SK-N-SH treated with all-trans-retinoic acid at 6 μM for 48 hours (cell line): ENCODE measurements around the gene CDH7.

Experiments
- ATAC-seq: fragments of 200-7000 bp; cut with Tn5 transposase; 3 replicates; pipeline ENCODE4 v1.9.1; 2020; ENCODE audit warnings: mild to moderate bottlenecking, moderate library complexity
- BACH2 ChIP-seq: fragments of 250-450 bp; sonication (Bioruptor Pico); IDR thresholded peaks from 2 replicates; pipeline ENCODE4 v1.9.0; 2021; ENCODE audit warnings: mild to moderate bottlenecking, borderline replicate concordance
- CREB5 ChIP-seq: fragments of 250-450 bp; sonication (Bioruptor Pico); IDR thresholded peaks from 2 replicates; pipeline ENCODE4 v1.5.1; 2020; ENCODE audit warnings: low read depth, mild to moderate bottlenecking, moderate library complexity
- CSDC2 ChIP-seq: fragments of 250-450 bp; sonication (Bioruptor Pico); IDR thresholded peaks from 2 replicates; pipeline ENCODE4 v1.5.0; 2020; ENCODE audit warnings: mild to moderate bottlenecking, moderate library complexity
- ESRRG ChIP-seq: fragments of 250-450 bp; sonication (Bioruptor Pico); IDR thresholded peaks from 2 replicates; pipeline ENCODE4 v1.6.1; 2021; ENCODE audit warnings: mild to moderate bottlenecking
- ISL1 ChIP-seq: fragments of 250-450 bp; sonication (Bioruptor Pico); IDR thresholded peaks from 2 replicates; pipeline ENCODE4 v2.1.2; 2022; ENCODE audit warnings: mild to moderate bottlenecking, moderate library complexity
- OSR1 ChIP-seq: fragments of 250-450 bp; sonication (Bioruptor Pico); IDR thresholded peaks from 2 replicates; pipeline ENCODE4 v1.8.0; 2022; ENCODE audit warnings: moderate library complexity, mild to moderate bottlenecking, inconsistent platforms
- PATZ1 ChIP-seq: fragments of 250-450 bp; sonication (Bioruptor Pico); IDR thresholded peaks from 2 replicates; pipeline ENCODE4 v1.8.0; 2020; ENCODE audit warnings: mild to moderate bottlenecking, moderate library complexity, borderline replicate concordance
- RARB ChIP-seq: fragments of 250-450 bp; sonication (Bioruptor Pico); IDR thresholded peaks from 2 replicates; pipeline ENCODE4 v1.8.0; 2021; ENCODE audit warnings: mild to moderate bottlenecking, moderate library complexity
- SNAI2 ChIP-seq: fragments of 250-450 bp; sonication (Bioruptor Pico); IDR thresholded peaks from 2 replicates; pipeline ENCODE4 v1.5.0; 2020; ENCODE audit warnings: mild to moderate bottlenecking, moderate library complexity
- TCF4 ChIP-seq: fragments of 250-450 bp; sonication (Bioruptor Pico); IDR thresholded peaks from 2 replicates; pipeline ENCODE4 v1.8.0; 2021; ENCODE audit warnings: mild to moderate bottlenecking, moderate library complexity, borderline replicate concordance
- TOX ChIP-seq: fragments of 250-450 bp; sonication (Bioruptor Pico); IDR thresholded peaks from 2 replicates; pipeline ENCODE4 v1.8.0; 2021; ENCODE audit warnings: mild to moderate bottlenecking, moderate library complexity, borderline replicate concordance
- ZC3H10 ChIP-seq: fragments of 250-450 bp; sonication (Bioruptor Pico); IDR thresholded peaks from 2 replicates; pipeline ENCODE4 v1.5.1; 2021; ENCODE audit warnings: mild to moderate bottlenecking, moderate library complexity
- ZFP3 ChIP-seq: fragments of 250-450 bp; sonication (Bioruptor Pico); IDR thresholded peaks from 2 replicates; pipeline ENCODE4 v1.5.0; 2020; ENCODE audit warnings: mild to moderate bottlenecking, moderate library complexity
- ZFP30 ChIP-seq: fragments of 450-650 bp; formaldehyde crosslinking; IDR thresholded peaks from 2 replicates; pipeline ENCODE4 v1.5.0; 2022; ENCODE audit warnings: mild to moderate bottlenecking, moderate library complexity
- ZNF565 ChIP-seq: fragments of 450-650 bp; formaldehyde crosslinking; conservative IDR thresholded peaks from 2 replicates; pipeline ENCODE4 v1.5.0; 2020; ENCODE audit warnings: low read depth, mild to moderate bottlenecking, moderate library complexity
- ZNF70 ChIP-seq: fragments of 450-650 bp; formaldehyde crosslinking; IDR thresholded peaks from 2 replicates; pipeline ENCODE4 v1.5.0; 2020; ENCODE audit warnings: mild to moderate bottlenecking, moderate library complexity
- ZNF8 ChIP-seq: fragments of 450-650 bp; formaldehyde crosslinking; IDR thresholded peaks from 2 replicates; pipeline ENCODE4 v1.5.0; 2020; ENCODE audit warnings: mild to moderate bottlenecking, moderate library complexity
- TF ChIP-seq, protein P1 (sequence below): fragments of 250-450 bp; sonication (Bioruptor Pico); IDR thresholded peaks from 2 replicates; pipeline ENCODE4 v1.5.0; 2020; ENCODE audit warnings: mild to moderate bottlenecking, moderate library complexity
- TF ChIP-seq, protein P2 (sequence below): fragments of 250-450 bp; sonication (Bioruptor Pico); IDR thresholded peaks from 2 replicates; pipeline ENCODE4 v1.5.1; 2021; ENCODE audit warnings: mild to moderate bottlenecking, moderate library complexity
- TF ChIP-seq, protein P3 (sequence below): fragments of 250-450 bp; sonication (Bioruptor Pico); IDR thresholded peaks from 2 replicates; pipeline ENCODE4 v1.8.0; 2021; ENCODE audit warnings: low read depth, mild to moderate bottlenecking, moderate library complexity, borderline replicate concordance

The CDH7 gene

GRCh38 chr18:65711493-65711892 is 39.3 kb upstream of the CDH7 start:
- TF ChIP-seq SNAI2 (no peak), RARB (CRISPR knock-in tag) (no peak), ZC3H10 (CRISPR knock-in tag) (no peak), CSDC2 (no peak), PATZ1 (CRISPR knock-in tag) (no peak), ISL1 (CRISPR knock-in tag) (no peak), BACH2 (no peak), OSR1 (no peak), ZFP30 (CRISPR knock-in tag) (no peak)
- TF ChIP-seq, protein P1, sequence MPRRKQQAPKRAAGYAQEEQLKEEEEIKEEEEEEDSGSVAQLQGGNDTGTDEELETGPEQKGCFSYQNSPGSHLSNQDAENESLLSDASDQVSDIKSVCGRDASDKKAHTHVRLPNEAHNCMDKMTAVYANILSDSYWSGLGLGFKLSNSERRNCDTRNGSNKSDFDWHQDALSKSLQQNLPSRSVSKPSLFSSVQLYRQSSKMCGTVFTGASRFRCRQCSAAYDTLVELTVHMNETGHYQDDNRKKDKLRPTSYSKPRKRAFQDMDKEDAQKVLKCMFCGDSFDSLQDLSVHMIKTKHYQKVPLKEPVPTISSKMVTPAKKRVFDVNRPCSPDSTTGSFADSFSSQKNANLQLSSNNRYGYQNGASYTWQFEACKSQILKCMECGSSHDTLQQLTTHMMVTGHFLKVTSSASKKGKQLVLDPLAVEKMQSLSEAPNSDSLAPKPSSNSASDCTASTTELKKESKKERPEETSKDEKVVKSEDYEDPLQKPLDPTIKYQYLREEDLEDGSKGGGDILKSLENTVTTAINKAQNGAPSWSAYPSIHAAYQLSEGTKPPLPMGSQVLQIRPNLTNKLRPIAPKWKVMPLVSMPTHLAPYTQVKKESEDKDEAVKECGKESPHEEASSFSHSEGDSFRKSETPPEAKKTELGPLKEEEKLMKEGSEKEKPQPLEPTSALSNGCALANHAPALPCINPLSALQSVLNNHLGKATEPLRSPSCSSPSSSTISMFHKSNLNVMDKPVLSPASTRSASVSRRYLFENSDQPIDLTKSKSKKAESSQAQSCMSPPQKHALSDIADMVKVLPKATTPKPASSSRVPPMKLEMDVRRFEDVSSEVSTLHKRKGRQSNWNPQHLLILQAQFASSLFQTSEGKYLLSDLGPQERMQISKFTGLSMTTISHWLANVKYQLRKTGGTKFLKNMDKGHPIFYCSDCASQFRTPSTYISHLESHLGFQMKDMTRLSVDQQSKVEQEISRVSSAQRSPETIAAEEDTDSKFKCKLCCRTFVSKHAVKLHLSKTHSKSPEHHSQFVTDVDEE (CRISPR knock-in tag), result no peak
- no peak for ATAC-seq

- no peak for ATAC-seq
- TF ChIP-seq TOX (CRISPR knock-in tag) (no peak), TCF4 (CRISPR knock-in tag) (no peak), ESRRG (CRISPR knock-in tag) (no peak), ZFP3 (CRISPR knock-in tag) (no peak), ZNF70 (CRISPR knock-in tag) (no peak), BACH2 (no peak), ZC3H10 (CRISPR knock-in tag) (no peak), SNAI2 (no peak), ZNF565 (CRISPR knock-in tag) (no peak), ZNF8 (CRISPR knock-in tag) (no peak), CREB5 (CRISPR knock-in tag) (no peak), CSDC2 (no peak), ISL1 (CRISPR knock-in tag) (no peak)
- TF ChIP-seq, protein P2, sequence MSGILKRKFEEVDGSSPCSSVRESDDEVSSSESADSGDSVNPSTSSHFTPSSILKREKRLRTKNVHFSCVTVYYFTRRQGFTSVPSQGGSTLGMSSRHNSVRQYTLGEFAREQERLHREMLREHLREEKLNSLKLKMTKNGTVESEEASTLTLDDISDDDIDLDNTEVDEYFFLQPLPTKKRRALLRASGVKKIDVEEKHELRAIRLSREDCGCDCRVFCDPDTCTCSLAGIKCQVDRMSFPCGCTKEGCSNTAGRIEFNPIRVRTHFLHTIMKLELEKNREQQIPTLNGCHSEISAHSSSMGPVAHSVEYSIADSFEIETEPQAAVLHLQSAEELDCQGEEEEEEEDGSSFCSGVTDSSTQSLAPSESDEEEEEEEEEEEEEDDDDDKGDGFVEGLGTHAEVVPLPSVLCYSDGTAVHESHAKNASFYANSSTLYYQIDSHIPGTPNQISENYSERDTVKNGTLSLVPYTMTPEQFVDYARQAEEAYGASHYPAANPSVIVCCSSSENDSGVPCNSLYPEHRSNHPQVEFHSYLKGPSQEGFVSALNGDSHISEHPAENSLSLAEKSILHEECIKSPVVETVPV (CRISPR knock-in tag), result no peak
- TF ChIP-seq, protein P1 (CRISPR knock-in tag), result no peak
- TF ChIP-seq, protein P3, sequence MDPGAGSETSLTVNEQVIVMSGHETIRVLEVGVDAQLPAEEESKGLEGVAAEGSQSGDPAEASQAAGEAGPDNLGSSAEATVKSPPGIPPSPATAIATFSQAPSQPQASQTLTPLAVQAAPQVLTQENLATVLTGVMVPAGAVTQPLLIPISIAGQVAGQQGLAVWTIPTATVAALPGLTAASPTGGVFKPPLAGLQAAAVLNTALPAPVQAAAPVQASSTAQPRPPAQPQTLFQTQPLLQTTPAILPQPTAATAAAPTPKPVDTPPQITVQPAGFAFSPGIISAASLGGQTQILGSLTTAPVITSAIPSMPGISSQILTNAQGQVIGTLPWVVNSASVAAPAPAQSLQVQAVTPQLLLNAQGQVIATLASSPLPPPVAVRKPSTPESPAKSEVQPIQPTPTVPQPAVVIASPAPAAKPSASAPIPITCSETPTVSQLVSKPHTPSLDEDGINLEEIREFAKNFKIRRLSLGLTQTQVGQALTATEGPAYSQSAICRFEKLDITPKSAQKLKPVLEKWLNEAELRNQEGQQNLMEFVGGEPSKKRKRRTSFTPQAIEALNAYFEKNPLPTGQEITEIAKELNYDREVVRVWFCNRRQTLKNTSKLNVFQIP (CRISPR knock-in tag), result no peak
Measured at GRCh38 chr18:65721619-65722018, 29.2 kb upstream of the CDH7 start.
